Measurements from ENCODE around the gene LRRN4.

The LRRN4 gene

DNA sequence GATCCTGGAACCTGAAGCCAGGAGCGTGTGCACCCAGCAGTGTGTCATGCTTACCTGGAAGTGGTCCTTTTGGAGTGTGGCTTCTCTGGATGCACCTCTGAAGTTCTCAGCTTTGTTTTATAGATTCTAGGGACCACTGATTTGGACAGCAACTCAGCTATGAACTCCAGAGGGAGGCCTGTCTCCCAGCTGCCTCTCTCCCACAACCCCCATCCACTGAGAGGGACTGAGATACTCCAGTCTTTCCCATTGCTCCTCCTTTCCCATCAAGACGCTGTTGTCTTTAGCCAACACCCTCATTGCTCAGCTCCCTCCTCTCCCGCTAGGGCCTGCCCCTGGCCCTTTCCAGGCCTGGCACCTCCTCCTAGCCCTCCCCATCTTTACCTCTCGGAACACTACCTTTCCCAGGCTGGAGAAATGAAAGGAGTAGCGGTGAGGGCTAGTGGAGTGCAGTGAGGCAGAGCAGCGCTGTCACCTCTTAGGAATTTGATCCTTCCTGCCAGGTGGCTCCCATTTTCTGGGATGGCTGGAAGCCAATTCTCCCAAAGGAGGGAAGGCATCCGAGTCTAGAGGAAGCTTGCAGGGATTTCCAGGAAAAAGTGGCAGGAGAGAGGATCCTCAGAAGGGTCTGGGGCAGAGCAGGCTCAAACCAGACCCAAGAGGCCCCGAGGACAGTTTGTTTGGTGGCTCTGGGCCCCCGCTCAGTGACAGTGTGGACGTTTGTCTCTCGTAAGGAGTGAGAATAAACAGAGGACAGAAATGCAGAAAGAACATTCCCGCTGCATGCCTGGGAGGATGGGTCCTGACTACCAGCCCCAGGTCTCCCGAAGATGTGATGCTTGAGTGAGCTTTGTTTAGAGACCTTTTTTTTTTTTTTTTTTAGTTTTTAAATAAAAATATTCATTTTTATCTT is at the start of gene LRRN4:
TSS of gene LRRN4 (minus strand) at position 285 of the 913 bp plus-strand sequence. CDS start 1,261 bp downstream, outside the sequence.
- no peak for DNase-seq

- DNase-seq, result no peak
Observed at GRCh38 chr20:6103301-6103700, 49.4 kb upstream of the LRRN4 start.

DNA sequence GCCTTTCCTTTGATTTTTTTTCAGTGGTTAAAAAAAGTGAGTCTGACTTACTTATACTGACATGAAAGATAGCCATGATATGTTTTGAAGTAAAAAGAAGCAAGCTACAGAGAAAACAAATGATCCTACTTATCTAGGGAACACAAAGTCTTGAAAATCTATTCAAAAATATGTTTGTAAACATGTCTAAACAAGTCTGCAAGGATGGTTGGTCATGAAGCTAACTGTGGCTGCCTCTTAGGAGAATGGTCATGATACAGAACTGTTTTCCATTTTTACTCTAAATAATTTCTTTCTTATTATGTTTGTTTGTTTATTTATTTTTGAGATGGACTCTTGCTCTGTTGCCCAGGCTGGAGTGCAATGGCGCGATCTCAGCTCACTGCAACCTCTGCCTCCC is 47.5 kb upstream of the LRRN4 start:
- DNase-seq, result no peak

DNA sequence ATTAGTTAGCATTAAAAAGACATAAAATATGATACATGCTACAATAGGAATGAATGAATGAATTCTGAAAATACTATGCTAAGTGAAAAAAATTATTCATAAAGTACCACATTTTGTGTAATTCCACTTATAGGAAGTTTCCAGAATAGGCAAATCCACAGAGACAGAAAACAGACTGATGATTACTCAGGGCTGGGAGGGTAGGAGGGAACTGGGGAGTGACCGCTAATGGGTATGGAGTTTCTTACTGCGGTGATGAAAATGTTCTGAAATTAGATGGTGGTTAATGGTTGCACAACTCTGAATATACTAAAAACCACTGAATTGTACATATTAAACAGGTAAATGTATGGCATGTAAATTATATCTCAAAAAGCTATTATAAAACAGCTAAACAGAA is 46.4 kb upstream of the LRRN4 start:
- no peak for DNase-seq

DNA sequence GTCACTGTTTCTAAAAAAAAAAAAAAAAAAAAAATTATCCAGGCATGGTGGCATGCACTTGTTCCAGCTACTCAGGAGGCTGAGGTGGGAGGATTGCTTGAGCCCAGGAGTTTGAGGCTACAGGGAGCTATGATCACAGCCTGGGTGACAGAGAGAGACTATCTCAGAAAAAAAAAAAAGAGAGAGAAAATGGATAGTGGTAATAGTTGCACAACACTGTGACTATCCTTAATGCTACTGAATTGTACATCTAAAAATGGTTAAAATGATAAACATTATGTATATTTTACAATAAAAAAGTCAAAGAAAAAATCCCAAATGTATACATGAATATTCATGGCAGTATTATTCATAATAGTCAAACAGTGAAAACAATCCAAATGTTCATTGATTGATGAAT is 46.0 kb upstream of the LRRN4 start:
- no peak for DNase-seq

DNA sequence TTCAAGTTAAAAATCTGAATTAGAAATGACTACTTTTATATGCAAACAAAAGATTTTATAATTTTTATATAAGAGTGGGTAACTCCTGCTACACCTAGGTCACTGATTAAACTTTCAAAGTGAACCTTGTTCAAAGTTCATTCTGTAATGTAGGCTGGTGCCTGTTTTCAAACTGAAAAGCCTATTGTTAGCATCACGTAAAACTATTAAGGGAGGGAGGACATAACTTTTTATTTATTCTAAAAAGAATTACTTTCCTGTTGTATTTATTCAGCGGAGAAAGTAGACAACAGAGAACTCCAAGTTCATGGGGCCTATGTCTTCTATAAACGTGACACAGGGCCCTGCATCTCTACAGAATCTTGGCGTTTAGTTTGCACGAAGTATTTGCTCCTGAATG is 41.5 kb upstream of the LRRN4 start:
- DNase-seq, result no peak

- no peak for DNase-seq
Observed at GRCh38 chr20:6094565-6094964, 40.7 kb upstream of the LRRN4 start.

GRCh38 chr20:6094063-6094462 is 40.2 kb upstream of the LRRN4 start:
- no peak for DNase-seq

DNA sequence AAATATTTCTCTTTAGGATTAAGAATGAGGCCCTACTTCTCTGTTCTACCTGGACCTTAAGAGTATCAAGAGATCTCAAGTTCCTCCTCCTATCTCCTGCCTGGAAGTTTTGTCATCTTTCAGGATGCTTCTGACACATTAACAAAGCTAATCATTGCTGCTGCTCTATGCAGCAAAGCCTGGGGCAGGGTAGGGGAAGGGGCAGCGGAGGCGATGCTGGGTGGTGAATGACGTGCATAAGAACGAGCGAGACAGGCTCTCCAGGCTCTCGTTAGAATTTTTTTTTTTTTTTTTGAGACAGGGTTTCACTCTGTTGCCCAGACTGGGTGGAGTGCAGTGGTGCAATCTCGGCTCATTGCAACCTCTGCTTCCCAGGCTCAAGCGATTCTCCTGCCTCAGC is 37.8 kb upstream of the LRRN4 start:
- DNase-seq, result no peak

GRCh38 chr20:6086868-6087267 is 33.0 kb upstream of the LRRN4 start:
- DNase-seq, result no peak

DNA sequence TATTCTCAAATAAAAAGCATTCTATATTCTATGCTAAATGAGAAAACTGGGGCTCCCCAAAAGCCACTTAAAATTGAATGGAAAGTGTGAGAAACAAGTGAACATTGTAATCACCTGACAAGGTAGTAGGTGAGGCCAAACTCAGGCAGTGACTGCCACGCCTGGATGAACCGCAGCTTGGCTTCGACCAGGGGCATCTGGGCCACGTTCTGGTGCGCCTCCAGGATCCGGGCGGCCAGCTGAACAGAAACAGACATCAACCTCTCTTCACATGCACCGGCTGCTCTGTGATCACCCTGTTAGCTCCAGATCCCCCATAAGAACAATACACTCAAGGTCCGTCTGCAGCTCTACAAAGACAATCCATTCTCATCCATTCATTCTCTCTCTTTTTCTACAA is 30.1 kb upstream of the LRRN4 start:
- no peak for DNase-seq

DNA sequence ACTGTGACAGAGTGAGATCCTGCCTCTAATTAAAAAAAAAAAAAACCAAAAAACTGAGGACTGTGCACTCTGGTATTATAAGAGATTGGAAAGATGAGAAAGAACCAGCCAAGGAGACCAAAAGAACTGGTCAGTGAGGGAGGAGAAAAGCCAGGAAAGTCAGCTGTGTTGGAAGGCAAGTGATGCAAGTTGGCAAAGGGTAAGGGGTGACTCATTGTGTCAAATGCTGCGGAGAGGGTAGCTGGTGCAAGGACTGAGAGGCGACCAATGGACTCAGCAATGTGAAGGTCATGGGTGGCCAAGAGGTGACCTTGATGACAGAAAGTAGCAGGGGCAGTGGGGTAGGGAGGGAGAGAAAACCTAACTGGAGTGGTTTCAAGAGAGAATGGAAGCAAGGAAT is 27.4 kb upstream of the LRRN4 start:
- DNase-seq, result no peak

DNA sequence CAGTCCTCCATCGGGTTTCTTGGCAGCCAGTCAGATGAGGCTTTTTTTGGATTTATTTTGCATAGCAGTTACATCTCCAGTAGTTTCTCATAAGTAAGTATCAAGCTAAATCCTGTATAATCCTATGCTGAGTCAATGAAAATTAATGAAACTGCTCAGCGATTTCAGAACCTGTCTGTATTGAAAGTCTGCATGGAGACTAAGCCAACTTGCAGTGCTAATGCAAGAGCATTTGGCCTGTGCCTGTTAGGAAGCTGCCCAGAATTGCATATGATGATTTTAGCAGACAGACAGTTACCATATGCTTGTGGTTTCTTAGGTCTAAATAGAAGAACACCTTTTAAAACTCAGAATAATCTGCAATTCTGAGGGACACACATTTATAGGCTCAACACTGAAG is 25.2 kb upstream of the LRRN4 start:
- no peak for DNase-seq

DNA sequence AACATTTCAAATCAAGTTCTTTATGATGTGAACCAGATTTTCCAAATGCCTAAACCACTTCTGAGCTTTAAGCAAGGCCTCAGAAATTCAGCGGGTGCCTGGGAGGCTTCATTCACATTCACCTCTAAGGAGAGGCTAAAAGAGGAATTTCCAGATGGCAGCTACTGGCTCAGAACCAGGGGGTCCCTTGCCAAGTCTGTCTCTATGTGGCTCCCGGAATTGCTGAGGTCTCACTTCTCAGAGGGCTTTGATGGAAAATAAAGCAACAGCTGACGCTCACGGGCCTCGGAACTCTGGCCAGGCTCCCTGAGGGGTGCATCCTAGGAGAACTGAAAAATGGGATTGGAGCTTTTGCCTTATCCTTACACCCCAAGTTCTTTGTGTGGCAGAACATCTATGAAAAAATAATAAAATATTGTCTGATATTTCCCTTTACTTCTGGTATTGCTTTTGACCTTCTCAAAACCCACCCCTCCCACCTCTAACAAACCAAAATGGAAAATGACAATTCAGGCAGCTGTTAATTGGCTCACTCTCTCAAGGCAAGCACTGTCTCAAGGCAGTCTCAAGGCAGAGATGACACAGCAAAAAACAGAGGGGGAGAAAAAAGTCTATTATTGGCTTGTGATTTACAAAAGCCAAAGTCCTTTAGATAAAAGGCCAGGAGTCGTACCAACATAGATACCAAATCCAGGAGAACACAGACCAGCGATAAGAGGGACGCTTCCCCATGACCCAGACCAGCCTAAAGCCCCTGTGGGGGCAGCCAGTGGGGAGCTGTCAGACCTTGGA is 21.8 kb upstream of the LRRN4 start:
- no peak for DNase-seq

GRCh38 chr20:6074784-6075183 is 20.9 kb upstream of the LRRN4 start:
- no peak for DNase-seq

DNA sequence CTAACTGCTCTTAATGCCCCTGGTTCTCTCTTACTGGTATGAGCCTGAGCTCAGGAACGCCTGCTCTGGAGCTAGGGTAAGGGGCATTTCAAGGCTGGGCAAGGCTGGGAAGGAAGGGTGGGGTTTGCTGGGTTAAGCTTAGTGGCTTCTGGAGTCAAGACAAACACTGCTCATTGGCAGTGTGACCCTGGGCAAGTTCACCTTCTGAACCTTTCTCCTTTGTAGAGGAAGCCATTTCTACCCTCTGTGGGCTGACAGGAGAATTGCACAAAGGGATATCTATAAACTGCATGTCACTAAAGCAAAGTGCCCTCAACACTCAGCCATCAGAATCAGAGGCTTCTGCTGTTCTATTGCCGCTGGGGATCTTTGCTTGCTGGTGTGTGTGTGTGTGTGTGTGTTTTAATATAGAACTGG is 20.3 kb upstream of the LRRN4 start:
- DNase-seq, result no peak

GRCh38 chr20:6070829-6071695 is 17.2 kb upstream of the LRRN4 start:
- DNase-seq, result no peak

GRCh38 chr20:6069669-6070068 is 15.8 kb upstream of the LRRN4 start:
- DNase-seq, result no peak

GRCh38 chr20:6067763-6068318 is 14.0 kb upstream of the LRRN4 start:
- DNase-seq, result no peak

DNA sequence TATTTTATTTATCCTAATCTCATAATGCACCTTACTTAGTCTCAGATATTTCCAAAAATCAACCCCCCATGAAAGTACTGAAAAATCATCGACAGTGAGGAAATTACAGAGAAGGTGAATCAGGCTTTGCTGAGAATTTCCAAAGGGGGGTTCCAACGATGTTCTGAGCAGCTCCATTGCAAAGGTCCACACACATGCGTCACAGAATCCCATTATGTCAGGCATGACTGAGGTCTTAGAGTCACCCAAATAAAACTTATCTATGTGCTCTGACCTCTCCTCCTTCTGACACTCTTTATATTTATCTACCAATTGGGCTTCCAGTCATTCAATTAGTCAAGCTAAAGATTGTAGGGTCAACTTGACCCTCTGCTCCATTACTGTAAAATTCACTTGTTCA is 12.7 kb upstream of the LRRN4 start:
- DNase-seq, result no peak

GRCh38 chr20:6061544-6061943 is 7.7 kb upstream of the LRRN4 start:
- DNase-seq, result no peak

GRCh38 chr20:6060213-6060612 is 6.4 kb upstream of the LRRN4 start:
- DNase-seq, result no peak
